ENCODE data around the gene PIK3CD.

The PIK3CD gene

DNA sequence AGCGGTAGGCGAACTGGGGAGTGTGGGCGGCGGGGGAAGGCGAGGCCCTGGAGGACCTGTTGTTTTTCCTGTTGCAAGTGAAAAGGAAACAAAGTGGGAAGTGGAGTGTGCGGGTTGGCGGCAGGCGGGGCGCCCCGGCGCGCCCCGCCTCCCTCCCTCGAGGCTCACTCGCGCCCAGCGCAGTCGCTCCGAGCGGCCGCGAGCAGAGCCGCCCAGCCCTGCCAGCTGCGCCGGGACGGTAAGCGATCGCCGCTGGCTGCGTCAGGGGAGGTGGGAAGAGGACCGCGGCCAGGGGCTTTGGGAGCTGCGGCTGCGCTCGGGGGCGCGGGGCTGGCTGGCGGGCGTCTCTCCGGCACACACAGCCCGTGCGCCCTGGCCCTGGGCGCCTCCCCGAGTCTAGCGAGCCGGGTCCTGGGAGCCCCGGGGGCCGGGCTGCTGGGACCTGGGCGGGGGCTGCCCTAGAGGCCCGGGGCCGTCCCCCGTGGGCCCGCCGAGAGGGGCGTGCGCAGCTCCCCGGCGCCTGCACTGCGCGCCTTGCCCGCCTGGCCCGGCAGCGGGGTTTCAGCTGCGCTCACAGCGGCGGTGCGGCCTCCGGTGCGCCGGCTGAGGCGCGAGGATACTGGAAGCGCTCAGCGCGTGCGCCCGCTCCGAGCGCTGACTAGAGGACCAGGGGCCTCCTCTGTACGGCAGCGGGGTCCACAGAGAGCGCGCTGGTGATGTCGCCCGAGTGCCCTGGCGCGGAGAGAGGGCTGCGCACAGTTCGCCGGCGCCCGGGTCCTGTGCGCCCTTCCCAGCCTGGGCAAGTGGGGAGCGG is at the start of gene PIK3CD:
Gene PIK3CD, plus strand, starts transcription at position 167 of the 814 bp plus-strand sequence. CDS start 58,725 bp downstream, outside the sequence.
- DNase-seq: no peak
- TF ChIP-seq POLR2A (IDR thresholded peaks at IDR 0.05; ENCODE audit: low read length): no peak
- TF ChIP-seq GATA1 (IDR thresholded peaks at IDR 0.05; ENCODE audit: low read depth, low read length): no peak

DNA sequence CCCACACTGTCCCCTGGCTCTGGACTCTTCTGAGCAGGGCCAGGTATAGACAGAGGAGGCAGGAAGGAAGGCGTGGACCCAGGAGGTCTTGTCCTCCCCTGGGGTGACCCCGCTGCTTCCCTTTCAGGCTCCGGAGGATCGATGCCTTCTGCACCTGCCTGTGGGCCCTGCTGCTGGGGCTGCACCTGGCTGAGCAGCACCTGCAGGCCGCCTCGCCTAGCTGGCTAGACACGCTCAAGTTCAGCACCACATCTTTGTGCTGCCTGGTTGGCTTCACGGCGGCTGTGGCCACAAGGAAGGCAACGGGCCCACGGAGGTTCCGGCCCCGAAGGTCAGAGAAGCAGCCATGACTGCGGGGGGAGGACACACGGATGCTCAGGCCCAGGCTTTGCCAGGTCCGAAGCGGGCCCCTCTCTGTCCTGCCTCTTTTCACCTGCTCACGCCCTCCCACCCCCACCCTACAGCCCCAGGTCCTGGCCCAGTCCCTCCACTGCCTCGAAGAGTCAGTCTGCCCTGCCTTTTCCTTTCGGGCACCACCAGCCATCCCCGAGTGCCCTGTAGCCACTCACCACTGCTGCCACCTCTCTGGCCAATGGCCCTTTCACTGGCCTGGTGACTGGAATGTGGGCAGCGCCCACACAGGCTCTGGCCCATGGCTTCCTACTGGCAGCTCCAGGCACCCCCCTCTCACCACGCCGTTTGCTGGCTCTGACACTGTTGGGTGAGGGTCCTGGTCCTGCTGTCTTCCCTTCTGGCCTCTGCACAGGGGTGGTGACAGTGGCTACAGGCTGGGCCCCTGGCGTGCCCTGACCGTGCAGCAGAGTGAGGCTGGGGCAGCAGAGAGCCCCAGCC is 49.4 kb upstream of the PIK3CD start:
- no peak for DNase-seq
- TF ChIP-seq GATA1 (IDR thresholded peaks at IDR 0.05; ENCODE audit: low read depth, low read length) (no peak), POLR2A (IDR thresholded peaks at IDR 0.05; ENCODE audit: low read length) (no peak)

DNA sequence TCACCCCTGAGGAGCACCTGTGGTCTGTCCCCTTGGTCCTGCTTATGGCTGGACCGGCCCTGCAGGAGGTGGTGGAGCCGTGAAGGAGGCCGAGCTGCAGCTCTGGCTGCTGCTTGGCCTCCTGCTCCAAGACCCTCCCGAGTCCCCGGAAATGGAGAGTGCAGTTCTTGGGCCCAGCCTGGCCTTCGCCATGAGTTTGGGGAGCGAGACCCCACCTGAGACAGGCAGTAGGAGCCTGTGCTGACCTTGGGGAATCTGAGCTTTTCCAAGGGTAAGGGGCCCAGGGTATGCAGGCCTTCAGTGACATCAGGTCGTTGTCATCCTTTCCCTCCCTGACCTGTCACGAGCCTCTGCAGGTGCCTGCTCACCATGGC is 48.8 kb upstream of the PIK3CD start:
- no peak for DNase-seq
- TF ChIP-seq POLR2A (IDR thresholded peaks at IDR 0.05; ENCODE audit: low read length) (no peak), GATA1 (IDR thresholded peaks at IDR 0.05; ENCODE audit: low read depth, low read length) (no peak)

DNA sequence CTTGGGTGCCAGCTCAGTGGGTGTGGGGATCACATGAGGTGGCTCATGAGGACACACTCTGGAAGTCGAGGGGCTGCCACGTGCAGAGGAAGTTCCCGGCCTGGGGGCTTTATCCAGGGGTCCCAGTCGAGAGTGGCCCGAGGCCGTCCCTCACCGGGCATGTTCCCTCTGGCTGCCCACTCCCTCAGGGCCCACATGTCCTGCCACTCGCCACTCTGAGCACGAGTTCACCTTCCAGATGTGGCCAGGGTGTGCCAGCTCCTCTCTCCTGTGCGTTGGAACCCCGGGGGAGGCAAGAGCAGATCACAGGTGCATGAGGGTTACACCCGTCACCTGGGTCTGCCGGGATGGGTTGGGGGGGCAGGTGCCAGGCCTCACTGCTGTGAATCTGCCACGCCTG is 48.2 kb upstream of the PIK3CD start:
- TF ChIP-seq GATA1 (IDR thresholded peaks at IDR 0.05; ENCODE audit: low read depth, low read length) (no peak), POLR2A (IDR thresholded peaks at IDR 0.05; ENCODE audit: low read length) (no peak)

DNA sequence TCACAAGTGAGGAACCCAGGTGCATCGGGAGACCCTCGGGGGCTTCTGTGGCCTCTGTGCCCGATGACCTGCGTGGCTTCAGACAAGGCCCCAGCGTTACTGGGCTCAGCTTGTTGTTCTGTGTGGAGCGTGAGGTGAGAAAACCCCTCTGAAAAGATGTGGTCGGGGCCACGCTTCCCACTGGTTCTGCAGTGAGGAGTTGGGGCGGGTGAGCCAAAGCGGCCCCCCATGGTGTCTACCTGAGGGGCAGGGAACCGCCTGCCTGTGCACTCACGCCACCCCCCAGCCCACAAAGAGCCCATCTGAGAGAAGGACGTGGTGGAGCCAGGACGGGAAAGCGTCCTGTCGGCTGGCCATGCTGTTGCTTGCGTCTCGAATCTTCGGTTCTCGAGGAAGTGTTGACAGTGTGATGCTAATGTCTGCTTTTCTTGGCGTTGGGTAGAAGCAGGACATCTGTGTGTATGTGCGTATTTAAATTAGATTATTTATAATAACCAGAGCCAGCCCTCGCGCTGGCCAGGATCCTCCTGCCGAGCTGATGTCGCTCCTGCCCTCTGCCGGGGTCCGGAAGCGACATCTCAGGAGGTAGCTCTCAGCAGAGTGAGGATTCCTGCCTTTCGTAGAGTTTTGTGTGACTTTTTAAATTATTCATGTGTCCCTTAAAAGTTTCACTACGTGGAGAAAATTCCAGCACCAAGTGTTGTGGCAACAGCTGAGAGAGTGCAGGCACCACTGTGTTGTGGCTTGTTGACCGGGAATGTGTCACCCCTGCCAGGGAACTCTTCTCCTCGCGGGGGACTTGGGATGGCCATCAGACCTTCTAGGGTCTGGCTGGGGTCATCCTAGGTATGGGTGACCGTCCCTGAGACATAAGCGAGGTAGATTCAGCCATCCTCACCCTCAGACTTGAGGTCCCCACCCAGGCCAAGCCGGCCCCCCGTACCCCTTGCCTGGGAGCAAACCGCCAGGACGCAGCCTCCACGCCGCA is 47.5 kb upstream of the PIK3CD start:
- no peak for DNase-seq
- no peak for TF ChIP-seq GATA1 (IDR thresholded peaks at IDR 0.05; ENCODE audit: low read depth, low read length)
- no peak for TF ChIP-seq POLR2A (IDR thresholded peaks at IDR 0.05; ENCODE audit: low read length)

More for the DNA sequence above, 48.2 kb upstream of the PIK3CD start:
- DNase-seq: no peak

DNA sequence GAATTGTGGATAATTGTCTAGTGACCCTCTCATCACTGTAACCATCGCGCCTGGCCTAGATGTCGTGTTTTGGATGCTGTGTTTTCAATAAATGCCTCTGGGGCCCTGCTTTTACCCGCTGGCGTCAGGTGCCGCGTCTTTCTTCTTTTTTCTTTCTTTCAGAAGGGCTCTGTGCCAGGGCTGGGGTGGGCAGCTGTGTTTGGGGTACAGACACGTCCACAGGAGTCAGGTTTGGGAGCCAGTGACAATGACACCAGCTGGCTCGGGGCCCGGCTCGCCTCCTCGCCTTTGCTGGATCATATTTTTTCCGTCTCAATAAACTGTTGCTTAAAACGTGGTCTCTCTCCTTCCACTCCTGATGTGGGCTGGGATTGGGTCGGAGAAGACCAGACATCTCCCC is 46.7 kb upstream of the PIK3CD start:
- TF ChIP-seq POLR2A (IDR thresholded peaks at IDR 0.05; ENCODE audit: low read length): no peak
- no peak for TF ChIP-seq GATA1 (IDR thresholded peaks at IDR 0.05; ENCODE audit: low read depth, low read length)
- DNase-seq: no peak

DNA sequence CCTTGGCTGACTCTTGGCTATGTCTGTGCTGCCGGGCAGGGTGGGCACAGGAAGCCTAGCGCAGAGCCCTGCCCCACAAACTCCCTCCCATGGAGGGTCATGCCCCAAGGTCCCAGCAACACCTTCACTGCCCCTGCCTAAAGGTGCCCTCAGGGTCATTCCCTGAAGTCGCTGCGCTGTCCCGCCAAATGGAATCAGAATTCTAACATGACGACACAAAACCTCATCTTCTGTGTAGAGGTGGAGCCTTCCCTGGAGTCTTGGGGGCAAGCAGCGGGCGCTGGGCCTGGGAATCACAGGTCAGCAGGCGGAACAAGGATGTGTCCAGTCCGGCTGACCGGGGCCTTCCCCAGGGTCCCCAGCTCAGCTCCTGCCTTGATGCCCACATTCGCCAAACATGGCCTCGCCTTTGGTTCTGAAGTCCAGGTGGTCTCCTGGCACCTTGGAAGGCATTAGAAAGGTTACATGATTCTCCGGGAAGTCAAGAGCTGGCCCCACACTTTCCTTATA is 45.5 kb upstream of the PIK3CD start:
- TF ChIP-seq GATA1 (IDR thresholded peaks at IDR 0.05; ENCODE audit: low read depth, low read length) (no peak), POLR2A (IDR thresholded peaks at IDR 0.05; ENCODE audit: low read length) (no peak)
- no peak for DNase-seq

DNA sequence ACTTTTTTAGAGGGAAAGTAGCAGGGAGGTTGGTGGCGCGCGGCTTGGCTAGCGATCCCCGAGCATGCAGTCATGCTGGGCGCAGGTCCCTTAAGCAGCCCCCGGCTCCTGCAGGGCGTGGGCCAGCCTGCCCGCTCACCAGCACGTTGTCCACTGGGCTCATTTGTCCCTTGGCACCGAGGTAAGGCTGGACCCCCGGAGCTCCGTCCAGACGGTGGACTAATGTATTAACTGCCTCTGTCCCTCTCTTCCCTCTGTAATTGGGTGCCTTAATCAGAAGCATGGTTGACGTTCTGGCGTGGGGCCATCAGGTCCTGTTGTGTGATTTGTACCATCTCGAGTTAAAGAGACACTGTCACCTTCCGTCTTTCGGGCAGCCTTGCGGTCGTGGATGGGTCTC is 45.1 kb upstream of the PIK3CD start:
- DNase-seq: no peak
- TF ChIP-seq GATA1 (IDR thresholded peaks at IDR 0.05; ENCODE audit: low read depth, low read length): no peak
- no peak for TF ChIP-seq POLR2A (IDR thresholded peaks at IDR 0.05; ENCODE audit: low read length)

DNA sequence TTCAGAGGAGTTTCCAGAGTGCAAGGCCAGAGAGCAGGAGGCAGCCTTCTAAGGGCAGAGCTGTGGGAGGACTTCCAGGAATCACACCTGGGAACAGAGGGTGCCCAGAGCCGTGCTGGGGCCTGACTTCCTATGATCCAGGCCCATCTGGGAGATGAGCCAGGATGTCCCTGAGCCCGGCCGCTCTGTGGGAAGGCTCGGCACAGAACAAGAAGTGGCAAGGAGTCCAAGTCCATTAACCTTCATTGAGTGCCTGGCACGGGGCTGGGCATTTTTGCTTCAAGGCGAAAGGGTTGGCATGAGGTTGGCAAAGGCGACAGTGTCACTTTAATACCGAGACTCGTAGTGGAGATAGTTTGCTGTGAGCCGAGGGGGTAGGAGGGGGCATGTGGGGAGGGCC is 44.6 kb upstream of the PIK3CD start:
- no peak for DNase-seq
- no peak for TF ChIP-seq POLR2A (IDR thresholded peaks at IDR 0.05; ENCODE audit: low read length)

DNA sequence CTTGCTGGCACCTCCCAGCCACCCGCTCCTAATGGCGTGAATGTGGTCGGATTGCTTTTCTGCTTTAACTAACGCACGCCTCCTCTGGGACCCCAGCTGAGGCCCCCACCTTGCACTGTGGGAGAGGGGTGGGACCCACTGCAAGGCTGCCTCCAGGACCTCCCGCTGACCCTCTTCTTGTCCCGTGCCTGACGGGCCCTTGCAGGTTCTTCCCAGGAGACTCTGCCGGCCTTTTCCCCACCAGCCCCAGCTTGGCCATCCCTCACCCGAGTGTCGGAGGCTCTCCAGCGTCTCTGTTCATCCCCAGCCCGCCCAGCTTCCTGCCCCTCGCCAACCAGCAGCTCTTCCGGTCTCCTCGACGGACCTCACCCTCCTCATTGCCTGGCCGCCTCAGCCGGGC is 44.2 kb upstream of the PIK3CD start:
- TF ChIP-seq POLR2A (IDR thresholded peaks at IDR 0.05; ENCODE audit: low read length) (no peak), GATA1 (IDR thresholded peaks at IDR 0.05; ENCODE audit: low read depth, low read length) (no peak)
- DNase-seq: no peak

DNA sequence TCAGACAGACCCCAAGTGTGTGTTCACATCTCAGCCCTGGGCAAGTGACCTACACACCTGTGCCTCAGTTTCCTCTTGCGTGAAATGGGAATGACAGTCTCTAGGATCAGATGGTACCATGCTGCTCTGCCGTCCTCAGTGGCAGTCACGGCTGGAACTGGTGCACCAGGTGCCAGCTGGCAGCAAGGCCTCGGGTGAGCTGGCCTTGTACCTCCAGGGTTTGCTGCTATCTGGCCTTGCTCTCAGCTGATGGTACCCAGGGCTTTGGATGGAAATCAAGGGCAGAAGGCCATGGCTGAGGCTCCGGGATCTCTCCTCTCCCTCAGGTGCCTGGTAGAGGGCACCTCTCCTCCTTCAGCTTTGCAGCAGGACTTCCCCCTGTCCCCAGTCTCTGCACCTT is 41.5 kb upstream of the PIK3CD start:
- DNase-seq: no peak
- TF ChIP-seq GATA1 (IDR thresholded peaks at IDR 0.05; ENCODE audit: low read depth, low read length): no peak
- no peak for TF ChIP-seq POLR2A (IDR thresholded peaks at IDR 0.05; ENCODE audit: low read length)

DNA sequence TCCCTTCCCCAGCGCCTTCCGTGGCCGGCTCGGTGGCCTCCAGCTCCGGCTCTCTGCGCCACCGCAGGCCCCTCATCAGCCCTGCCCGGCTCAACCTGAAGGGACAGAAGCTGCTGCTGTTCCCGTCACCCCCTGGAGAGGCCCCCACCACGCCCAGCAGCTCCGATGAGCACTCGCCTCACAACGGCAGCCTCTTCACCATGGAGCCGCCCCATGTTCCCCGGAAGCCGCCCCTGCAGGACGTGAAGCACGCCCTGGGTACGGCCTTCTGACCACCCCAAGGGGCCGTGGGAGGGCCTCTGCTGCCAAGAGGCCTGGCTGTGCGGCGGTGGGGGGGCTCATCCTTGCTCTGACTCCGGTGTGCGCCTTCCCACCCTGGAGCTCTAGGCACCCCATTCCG is 41.0 kb upstream of the PIK3CD start:
- TF ChIP-seq GATA1 (IDR thresholded peaks at IDR 0.05; ENCODE audit: low read depth, low read length) (no peak), POLR2A (IDR thresholded peaks at IDR 0.05; ENCODE audit: low read length) (no peak)
- no peak for DNase-seq

DNA sequence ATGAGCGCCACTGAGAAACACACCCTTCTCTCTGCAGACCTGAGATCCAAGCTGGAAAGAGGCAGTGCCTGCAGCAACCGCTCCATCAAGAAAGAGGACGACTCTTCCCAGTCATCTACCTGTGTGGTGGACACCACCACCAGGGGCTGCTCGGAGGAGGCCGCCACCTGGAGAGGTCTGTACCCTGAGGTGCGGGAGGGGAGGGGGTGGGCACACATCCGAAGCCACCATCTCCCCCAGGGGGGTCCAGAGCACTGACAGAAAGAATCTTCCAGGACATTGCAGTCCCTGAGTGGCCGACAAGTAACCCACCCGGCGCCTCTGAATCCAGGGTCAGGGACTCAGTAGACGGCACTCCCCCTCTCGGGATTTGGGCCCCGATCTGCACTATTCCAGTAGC is 39.8 kb upstream of the PIK3CD start:
- DNase-seq: no peak
- no peak for TF ChIP-seq GATA1 (IDR thresholded peaks at IDR 0.05; ENCODE audit: low read depth, low read length)
- no peak for TF ChIP-seq POLR2A (IDR thresholded peaks at IDR 0.05; ENCODE audit: low read length)

All from erythroblast (primary cell).